Stomach smooth muscle (tissue), 2 donors: Measurements from ENCODE around the gene PIEZO2.

ENCODE experiments used
- H3K27ac ChIP-seq: one replicate; pipeline ENCODE4 v1.7.0; 2013; ENCODE audit warnings: mild to moderate bottlenecking, low read length, inconsistent platforms
- H3K27me3 ChIP-seq, 2 donors: one replicate each; pipeline ENCODE4 v1.7.0; 2013; ENCODE audit warnings: low read length in 2 of 2; ENCODE audit not compliant: insufficient read depth in 2 of 2, control insufficient read depth in 1 of 2
- H3K36me3 ChIP-seq, 2 donors: one replicate each; pipeline ENCODE4 v1.7.0; 2013; ENCODE audit warnings: low read length in 2 of 2; ENCODE audit not compliant: control insufficient read depth in 2 of 2, insufficient read depth in 2 of 2
- H3K4me1 ChIP-seq: one replicate; pipeline ENCODE4 v1.7.0; 2013; ENCODE audit warnings: low read length; ENCODE audit not compliant: control insufficient read depth, insufficient read depth
- H3K4me3 ChIP-seq, 2 donors: one replicate each; pipeline ENCODE4 v1.7.0; 2013; ENCODE audit warnings: low read length in 2 of 2
- H3K9ac ChIP-seq, 2 donors: one replicate each; pipeline ENCODE4 v1.7.0; 2013; ENCODE audit warnings: low read length in 2 of 2, mild to moderate bottlenecking in 1 of 2
- H3K9me3 ChIP-seq, 2 donors: one replicate each; pipeline ENCODE4 v1.7.0; 2013; ENCODE audit warnings: low read length in 2 of 2; ENCODE audit not compliant: control insufficient read depth in 2 of 2
- donor health status: healthy.
- donor health status: Pancreatic carcinoma.

The PIEZO2 gene

GRCh38 chr18:10748641-10749040 lies 400.7 kb downstream of the PIEZO2 start:
- no peak overlapping the region for H3K4me3 ChIP-seq
- H3K27me3 ChIP-seq: peaks cover 0 to 4% of the 10 kb centered on the region in 2 donors
- no peaks in the 10 kb centered on the region for H3K9me3 ChIP-seq
- no peaks in the 10 kb centered on the region for H3K4me1 ChIP-seq
- H3K27ac ChIP-seq: no peak overlapping the region
- no peaks in the 10 kb centered on the region for H3K36me3 ChIP-seq
- no peak overlapping the region for H3K9ac ChIP-seq

GRCh38 chr18:10745971-10746370 lies 403.4 kb downstream of the PIEZO2 start:
- Histone ChIP-seq H3K4me3 (no peak overlapping the region), H3K4me1 (no peaks in the 10 kb centered on the region), H3K27ac (no peak overlapping the region), H3K36me3 (no peaks in the 10 kb centered on the region), H3K9me3 (no peaks in the 10 kb centered on the region), H3K9ac (no peak overlapping the region), H3K27me3 (no peaks in the 10 kb centered on the region)

GRCh38 chr18:10745219-10745618 lies 404.1 kb downstream of the PIEZO2 start:
- no peak overlapping the region for H3K27ac ChIP-seq
- no peak overlapping the region for H3K4me3 ChIP-seq
- no peak overlapping the region for H3K9ac ChIP-seq
- no peaks in the 10 kb centered on the region for H3K4me1 ChIP-seq
- no peaks in the 10 kb centered on the region for H3K27me3 ChIP-seq
- no peaks in the 10 kb centered on the region for H3K36me3 ChIP-seq
- H3K9me3 ChIP-seq: no peaks in the 10 kb centered on the region

- Histone ChIP-seq H3K27me3 (no peaks in the 10 kb centered on the region), H3K27ac (no peak overlapping the region), H3K4me3 (no peak overlapping the region), H3K4me1 (no peaks in the 10 kb centered on the region), H3K9me3 (no peaks in the 10 kb centered on the region), H3K36me3 (no peaks in the 10 kb centered on the region), H3K9ac (no peak overlapping the region)
Measured at GRCh38 chr18:10743766-10744165, 405.6 kb downstream of the PIEZO2 start.

GRCh38 chr18:10739152-10739551 lies 410.2 kb downstream of the PIEZO2 start:
- Histone ChIP-seq H3K27ac (no peak overlapping the region), H3K9me3 (no peaks in the 10 kb centered on the region), H3K4me3 (no peak overlapping the region), H3K4me1 (no peaks in the 10 kb centered on the region), H3K27me3 (no peaks in the 10 kb centered on the region), H3K36me3 (no peaks in the 10 kb centered on the region), H3K9ac (no peak overlapping the region)

- Histone ChIP-seq H3K9me3 (no peaks in the 10 kb centered on the region), H3K4me1 (no peaks in the 10 kb centered on the region), H3K27ac (no peak overlapping the region), H3K4me3 (no peak overlapping the region), H3K36me3 (no peaks in the 10 kb centered on the region), H3K27me3 (no peaks in the 10 kb centered on the region), H3K9ac (no peak overlapping the region)
Measured at GRCh38 chr18:10736984-10737383, 412.4 kb downstream of the PIEZO2 start.

GRCh38 chr18:10732990-10733389 lies 416.4 kb downstream of the PIEZO2 start:
- H3K4me1 ChIP-seq: no peaks in the 10 kb centered on the region
- no peaks in the 10 kb centered on the region for H3K27me3 ChIP-seq
- H3K36me3 ChIP-seq: no peaks in the 10 kb centered on the region
- H3K27ac ChIP-seq: no peak overlapping the region
- H3K9ac ChIP-seq: no peak overlapping the region
- H3K9me3 ChIP-seq: no peaks in the 10 kb centered on the region
- H3K4me3 ChIP-seq: no peak overlapping the region

GRCh38 chr18:10727477-10727876 lies 421.9 kb downstream of the PIEZO2 start:
- Histone ChIP-seq H3K9ac (no peak overlapping the region), H3K27me3 (peaks cover 6 to 12% of the 10 kb centered on the region in 2 donors), H3K4me3 (no peak overlapping the region), H3K36me3 (no peaks in the 10 kb centered on the region), H3K9me3 (no peaks in the 10 kb centered on the region), H3K27ac (no peak overlapping the region), H3K4me1 (no peaks in the 10 kb centered on the region)

- no peak overlapping the region for H3K4me3 ChIP-seq
Measured at GRCh38 chr18:10726198-10727068, 422.9 kb downstream of the PIEZO2 start.

GRCh38 chr18:10724666-10725065 lies 424.7 kb downstream of the PIEZO2 start:
- no peaks in the 10 kb centered on the region for H3K4me1 ChIP-seq
- no peak overlapping the region for H3K27ac ChIP-seq
- no peak overlapping the region for H3K9ac ChIP-seq
- H3K36me3 ChIP-seq: no peaks in the 10 kb centered on the region
- peaks cover 6 to 12% of the 10 kb centered on the region in 2 donors for H3K27me3 ChIP-seq
- no peaks in the 10 kb centered on the region for H3K9me3 ChIP-seq
- H3K4me3 ChIP-seq: no peak overlapping the region

More at GRCh38 chr18:10726198-10727068, 422.9 kb downstream of the PIEZO2 start:
- Histone ChIP-seq H3K9ac (no peak overlapping the region), H3K9me3 (no peaks in the 10 kb centered on the region), H3K27ac (no peak overlapping the region), H3K36me3 (no peaks in the 10 kb centered on the region), H3K4me1 (no peaks in the 10 kb centered on the region), H3K27me3 (peaks cover 6 to 12% of the 10 kb centered on the region in 2 donors)

- Histone ChIP-seq H3K36me3 (no peaks in the 10 kb centered on the region), H3K9me3 (no peaks in the 10 kb centered on the region), H3K4me3 (no peak overlapping the region), H3K4me1 (no peaks in the 10 kb centered on the region), H3K9ac (no peak overlapping the region), H3K27ac (no peak overlapping the region), H3K27me3 (peaks cover 6 to 12% of the 10 kb centered on the region in 2 donors)
Measured at GRCh38 chr18:10723496-10723895, 425.9 kb downstream of the PIEZO2 start.
